H9 (cell line): Measurements from ENCODE around the gene HAUS8. TPM values are rescaled to one million over a fixed set of nuclear protein-coding genes. Genes with fewer than 3 reads are reported as not detected.

ENCODE experiments used
- DNase-seq: peaks from one replicate; pipeline ENCODE4 v3.0.0-alpha.2; 2017
- H2AFZ ChIP-seq: one replicate; pipeline ENCODE4 v1.6.1; 2013; ENCODE audit warnings: mild to moderate bottlenecking, low read length, control low read depth, moderate library complexity
- H2AK5ac ChIP-seq: 2 replicates; pipeline ENCODE4 v1.6.1; 2013; ENCODE audit warnings: low read length, control low read depth, mixed read lengths; ENCODE audit not compliant: insufficient read length
- H2BK120ac ChIP-seq: one replicate; pipeline ENCODE4 v1.6.1; 2013; ENCODE audit warnings: low read depth, mild to moderate bottlenecking, low read length, control low read depth, inconsistent platforms; ENCODE audit not compliant: poor library complexity, severe bottlenecking
- H2BK12ac ChIP-seq: 2 replicates; pipeline ENCODE4 v1.6.1; 2013; ENCODE audit warnings: low read length, control low read depth, mixed read lengths, low read depth; ENCODE audit not compliant: insufficient read length
- H2BK15ac ChIP-seq: 2 replicates; pipeline ENCODE4 v1.6.1; 2013; ENCODE audit warnings: low read depth, low read length, control low read depth
- H2BK20ac ChIP-seq: one replicate; pipeline ENCODE4 v1.6.1; 2013; ENCODE audit warnings: low read depth, mild to moderate bottlenecking, low read length, control low read depth, inconsistent platforms; ENCODE audit not compliant: poor library complexity, severe bottlenecking
- H2BK5ac ChIP-seq: 2 replicates; pipeline ENCODE4 v1.6.1; 2013; ENCODE audit warnings: low read length, control low read depth, mixed read lengths; ENCODE audit not compliant: insufficient read length
- H3K14ac ChIP-seq: 2 replicates; pipeline ENCODE4 v1.6.1; 2013; ENCODE audit warnings: low read length, control low read depth; ENCODE audit not compliant: insufficient read depth
- H3K18ac ChIP-seq: 2 replicates; pipeline ENCODE4 v1.6.1; 2013; ENCODE audit warnings: low read depth, mild to moderate bottlenecking, mixed read lengths, low read length, control low read depth; ENCODE audit not compliant: insufficient read length
- H3K23ac ChIP-seq: 2 replicates; pipeline ENCODE4 v1.6.1; 2013; ENCODE audit warnings: low read length, control low read depth, mixed read lengths, low read depth; ENCODE audit not compliant: insufficient read length
- H3K23me2 ChIP-seq: 2 replicates; pipeline ENCODE4 v1.6.1; 2013; ENCODE audit warnings: low read depth, mild to moderate bottlenecking, mixed read lengths, low read length, control low read depth; ENCODE audit not compliant: insufficient read length, poor library complexity, severe bottlenecking
- H3K27ac ChIP-seq: 2 replicates; pipeline ENCODE4 v1.5.1; 2013; ENCODE audit warnings: low read length, control low read depth, mixed read lengths, low read depth; ENCODE audit not compliant: insufficient read length
- H3K27me3 ChIP-seq: 2 replicates; pipeline ENCODE4 v1.6.1; 2013; ENCODE audit warnings: low read length, control low read depth, inconsistent platforms; ENCODE audit not compliant: insufficient read depth
- H3K4ac ChIP-seq: 2 replicates; pipeline ENCODE4 v1.6.1; 2013; ENCODE audit warnings: low read depth, mild to moderate bottlenecking, control low read depth, inconsistent platforms, low read length, moderate library complexity
- H3K4me1 ChIP-seq: 2 replicates; pipeline ENCODE4 v1.6.1; 2013; ENCODE audit warnings: low read length, control low read depth, inconsistent platforms; ENCODE audit not compliant: insufficient read depth
- H3K4me2 ChIP-seq: 2 replicates; pipeline ENCODE4 v1.6.1; 2013; ENCODE audit warnings: low read length, control low read depth, mixed read lengths; ENCODE audit not compliant: insufficient read length, insufficient read depth
- H3K56ac ChIP-seq: 2 replicates; pipeline ENCODE4 v1.6.1; 2013; ENCODE audit warnings: low read depth, mild to moderate bottlenecking, mixed read lengths, low read length, control low read depth; ENCODE audit not compliant: insufficient read length
- H3K79me1 ChIP-seq: 2 replicates; pipeline ENCODE4 v1.6.1; 2013; ENCODE audit warnings: low read depth, mild to moderate bottlenecking, moderate library complexity, low read length, control low read depth, inconsistent platforms; ENCODE audit not compliant: insufficient read depth, poor library complexity, severe bottlenecking
- H3K79me2 ChIP-seq: 2 replicates; pipeline ENCODE4 v1.6.1; 2013; ENCODE audit warnings: low read length, control low read depth, inconsistent platforms; ENCODE audit not compliant: insufficient read depth
- H3K9ac ChIP-seq: 2 replicates; pipeline ENCODE4 v1.6.1; 2013; ENCODE audit warnings: low read length, control low read depth, mixed read lengths; ENCODE audit not compliant: insufficient read length; ENCODE audit errors: extremely low read depth
- H3K9me3 ChIP-seq: one replicate; pipeline ENCODE4 v1.6.1; 2013; ENCODE audit warnings: low read depth, low read length, inconsistent platforms; ENCODE audit not compliant: control insufficient read depth
- H3T11ph ChIP-seq: one replicate; pipeline ENCODE4 v1.6.1; 2013; ENCODE audit warnings: mild to moderate bottlenecking, low read length, control low read depth, inconsistent platforms
- H4K20me1 ChIP-seq: one replicate; pipeline ENCODE4 v1.6.1; 2013; ENCODE audit not compliant: control insufficient read depth, insufficient read length, insufficient read depth
- H4K5ac ChIP-seq: 2 replicates; pipeline ENCODE4 v1.6.1; 2013; ENCODE audit warnings: low read depth, mild to moderate bottlenecking, mixed read lengths, low read length, control low read depth; ENCODE audit not compliant: insufficient read length
- H4K8ac ChIP-seq: replicated peaks from 2 replicates; pipeline ENCODE4 v1.6.1; 2013; ENCODE audit warnings: low read length, control low read depth, mixed read lengths, low read depth; ENCODE audit not compliant: insufficient read length
- H4K91ac ChIP-seq: 2 replicates; pipeline ENCODE4 v1.6.1; 2013; ENCODE audit warnings: low read depth, mild to moderate bottlenecking, moderate library complexity, mixed read lengths, low read length, control low read depth; ENCODE audit not compliant: insufficient read length
- H3K27ac Mint-ChIP-seq, 3 experiments: 2 replicates in 2 of 3; 3 replicates in 1 of 3; pipeline ENCODE4 v1.8.0; 2020 to 2021; ENCODE audit warnings: mixed read lengths in 3 of 3, mild to moderate bottlenecking in 1 of 3, moderate library complexity in 1 of 3
- H3K27me3 Mint-ChIP-seq: 2 replicates; pipeline ENCODE4 v1.8.0; 2021; ENCODE audit warnings: low read depth, mild to moderate bottlenecking, moderate library complexity, mixed read lengths
- H3K36me3 Mint-ChIP-seq, 3 experiments: 2 replicates in 2 of 3; 3 replicates in 1 of 3; pipeline ENCODE4 v1.8.0; 2020 to 2021; ENCODE audit warnings: low read depth in 3 of 3, mixed read lengths in 3 of 3; ENCODE audit not compliant: insufficient read depth in 1 of 3
- H3K4me1 Mint-ChIP-seq, 2 experiments: 2 replicates each; pipeline ENCODE4 v1.8.0; 2020; ENCODE audit warnings: mixed read lengths in 2 of 2
- H3K4me3 Mint-ChIP-seq, 2 experiments: 2 replicates in 1 of 2; 3 replicates in 1 of 2; pipeline ENCODE4 v1.8.0; 2020 to 2021; ENCODE audit warnings: mild to moderate bottlenecking in 2 of 2, mixed read lengths in 2 of 2, moderate library complexity in 1 of 2
- H3K9me3 Mint-ChIP-seq, 2 experiments: 2 replicates in 1 of 2; 3 replicates in 1 of 2; pipeline ENCODE4 v1.8.0; 2020; ENCODE audit warnings: mild to moderate bottlenecking in 2 of 2, mixed read lengths in 2 of 2, moderate library complexity in 1 of 2
- WGBS: extraction: QIAGEN DNeasy Blood & Tissue Kit; methylation state at CpG from one replicate; pipeline ENCODE4 v1.1.7; 2013; ENCODE audit warnings: missing lambda C conversion rate, low lambda C conversion rate, mixed read lengths; ENCODE audit not compliant: insufficient read length; ENCODE audit errors: extremely low coverage; 5-methylcytosine and 5-hydroxymethylcytosine counted together
- total RNA-seq: library from RNA; stranded (reverse); gene quantifications from 2 replicates; pipeline ENCODE4 v1.2.1, GENCODE V29; 2021
- TF ChIP-seq, protein P1 (sequence below): fragments of 200-600 bp; sonication (generic); conservative IDR thresholded peaks from 3 replicates; pipeline ENCODE4 v1.8.0; 2021; ENCODE audit warnings: antibody characterized with exemption, mild to moderate bottlenecking

The HAUS8 gene
- total RNA-seq, 1 experiment from 2014 or later: 27.8 TPM

GRCh38 chr19:17021793-17022590 lies 53.3 kb downstream of the HAUS8 start:
- Mint-ChIP-seq H3K4me1 (peaks cover 12 to 14% of the 10 kb centered on the region in 2 experiments), H3K36me3 (peaks cover 16 to 33% (median 30%) of the 10 kb centered on the region in 3 experiments), H3K27me3 (peaks cover 24% of the 10 kb centered on the region), H3K9me3 (peaks cover 28 to 29% of the 10 kb centered on the region in 2 experiments), H3K4me3 (no peak overlapping the region), H3K27ac (no peak overlapping the region)
- Histone ChIP-seq H3K79me2 (no peaks in the 10 kb centered on the region), H4K8ac (no peak overlapping the region), H3K56ac (no peak overlapping the region), H3K18ac (no peak overlapping the region), H2BK120ac (no peak overlapping the region), H4K20me1 (no peaks in the 10 kb centered on the region), H3T11ph (no peak overlapping the region), H2AK5ac (no peak overlapping the region), H2BK12ac (no peak overlapping the region), H3K9ac (no peak overlapping the region), H3K23ac (no peak overlapping the region), H2BK20ac (no peak overlapping the region), H3K27me3 (peaks cover 2% of the 10 kb centered on the region; the same call in 1 of the 2 replicates), H3K14ac (no peak overlapping the region), H2AFZ (no peak overlapping the region), H4K91ac (no peak overlapping the region), H3K27ac (no peak overlapping the region), H3K4me1 (no peaks in the 10 kb centered on the region), H4K5ac (no peak overlapping the region), H3K79me1 (no peaks in the 10 kb centered on the region), H3K9me3 (no peaks in the 10 kb centered on the region), H3K23me2 (peaks cover 10% of the 10 kb centered on the region), H2BK5ac (no peak overlapping the region), H3K4ac (no peak overlapping the region), H2BK15ac (no peak overlapping the region), H3K4me2 (no peak overlapping the region)
- no peak for DNase-seq
- WGBS: no CpG with 5 or more reads among the region's 12 CpGs
- TF ChIP-seq, protein P1, sequence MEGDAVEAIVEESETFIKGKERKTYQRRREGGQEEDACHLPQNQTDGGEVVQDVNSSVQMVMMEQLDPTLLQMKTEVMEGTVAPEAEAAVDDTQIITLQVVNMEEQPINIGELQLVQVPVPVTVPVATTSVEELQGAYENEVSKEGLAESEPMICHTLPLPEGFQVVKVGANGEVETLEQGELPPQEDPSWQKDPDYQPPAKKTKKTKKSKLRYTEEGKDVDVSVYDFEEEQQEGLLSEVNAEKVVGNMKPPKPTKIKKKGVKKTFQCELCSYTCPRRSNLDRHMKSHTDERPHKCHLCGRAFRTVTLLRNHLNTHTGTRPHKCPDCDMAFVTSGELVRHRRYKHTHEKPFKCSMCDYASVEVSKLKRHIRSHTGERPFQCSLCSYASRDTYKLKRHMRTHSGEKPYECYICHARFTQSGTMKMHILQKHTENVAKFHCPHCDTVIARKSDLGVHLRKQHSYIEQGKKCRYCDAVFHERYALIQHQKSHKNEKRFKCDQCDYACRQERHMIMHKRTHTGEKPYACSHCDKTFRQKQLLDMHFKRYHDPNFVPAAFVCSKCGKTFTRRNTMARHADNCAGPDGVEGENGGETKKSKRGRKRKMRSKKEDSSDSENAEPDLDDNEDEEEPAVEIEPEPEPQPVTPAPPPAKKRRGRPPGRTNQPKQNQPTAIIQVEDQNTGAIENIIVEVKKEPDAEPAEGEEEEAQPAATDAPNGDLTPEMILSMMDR: no peak
